Stimulated activated CD8-positive, alpha-beta memory T cell treated with anti-CD3 and anti-CD28 coated beads, Interleukin-2, amount 100 ng/mL, for 1 hour (primary cell): ENCODE data around the gene BEGAIN.

ENCODE experiments used
- DNase-seq, 2 donors: peaks; one replicate each; pipeline ENCODE4 v3.0.0-alpha.2; 2020; ENCODE audit warnings: low read depth in 2 of 2

Gene BEGAIN

GRCh38 chr14:100581228-100582145 is 5.7 kb downstream of the BEGAIN start:
- DNase-seq: no peak

GRCh38 chr14:100580316-100581227 is 6.6 kb downstream of the BEGAIN start:
- DNase-seq: no peak

GRCh38 chr14:100578552-100578951 is 8.7 kb downstream of the BEGAIN start:
- DNase-seq: no peak

DNA sequence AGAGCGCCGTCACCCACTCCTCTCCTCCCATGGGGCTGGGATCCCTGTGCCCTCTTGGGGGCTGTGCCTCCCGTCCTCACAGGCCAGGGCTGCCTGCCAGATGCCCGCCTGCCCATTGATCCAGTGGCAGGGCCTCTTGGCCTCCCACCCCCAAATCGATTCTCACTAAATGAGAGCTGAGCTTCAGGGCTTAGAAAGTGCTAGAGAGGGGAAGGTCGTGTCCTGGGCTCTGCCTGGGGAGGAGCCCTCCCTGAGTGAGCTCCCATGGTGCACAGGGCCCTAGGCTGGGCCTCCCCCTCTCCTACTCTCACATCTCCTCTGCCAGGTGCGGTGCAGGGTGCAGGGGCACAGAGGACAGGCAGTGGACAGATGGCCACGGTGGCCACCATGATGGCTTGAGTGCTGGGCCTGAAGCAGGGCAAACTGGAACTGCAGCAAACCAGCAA is 9.2 kb downstream of the BEGAIN start:
- DNase-seq: no peak

DNA sequence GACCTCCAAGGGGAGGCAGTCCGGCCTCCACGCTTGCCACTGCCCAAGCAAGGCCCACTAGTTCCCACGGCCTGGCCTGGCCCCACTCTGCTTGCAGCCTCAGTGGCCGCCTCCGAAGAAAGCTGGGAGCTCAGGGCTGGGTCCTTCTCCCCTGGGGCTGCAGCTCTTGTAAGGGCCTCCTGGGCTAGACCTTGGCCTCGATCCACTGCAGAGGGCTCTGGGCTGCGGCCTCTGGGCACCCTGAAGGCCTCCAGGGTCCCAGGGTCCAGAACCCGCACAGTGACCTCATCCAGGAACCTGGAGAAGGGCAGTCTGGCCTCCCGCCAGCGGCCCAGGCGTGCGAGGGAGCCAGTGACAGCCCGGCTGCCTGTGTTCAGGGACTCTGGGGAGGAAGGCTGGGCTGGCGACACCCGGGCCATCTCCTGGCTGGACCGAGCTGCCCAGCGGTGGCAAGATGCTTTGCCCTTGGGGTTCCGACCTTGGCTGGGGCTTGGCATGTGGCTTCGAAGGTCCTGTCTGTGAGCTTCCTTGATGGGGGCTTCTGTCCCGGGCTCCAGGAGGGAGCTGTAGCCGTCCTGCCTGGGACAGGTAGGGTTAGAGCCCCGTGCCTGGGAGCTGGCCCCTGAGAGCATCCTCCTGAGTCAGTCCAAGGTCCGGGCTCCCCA is 9.8 kb downstream of the BEGAIN start:
- no peak for DNase-seq

GRCh38 chr14:100576091-100577085 is 10.8 kb downstream of the BEGAIN start:
- no peak for DNase-seq

DNA sequence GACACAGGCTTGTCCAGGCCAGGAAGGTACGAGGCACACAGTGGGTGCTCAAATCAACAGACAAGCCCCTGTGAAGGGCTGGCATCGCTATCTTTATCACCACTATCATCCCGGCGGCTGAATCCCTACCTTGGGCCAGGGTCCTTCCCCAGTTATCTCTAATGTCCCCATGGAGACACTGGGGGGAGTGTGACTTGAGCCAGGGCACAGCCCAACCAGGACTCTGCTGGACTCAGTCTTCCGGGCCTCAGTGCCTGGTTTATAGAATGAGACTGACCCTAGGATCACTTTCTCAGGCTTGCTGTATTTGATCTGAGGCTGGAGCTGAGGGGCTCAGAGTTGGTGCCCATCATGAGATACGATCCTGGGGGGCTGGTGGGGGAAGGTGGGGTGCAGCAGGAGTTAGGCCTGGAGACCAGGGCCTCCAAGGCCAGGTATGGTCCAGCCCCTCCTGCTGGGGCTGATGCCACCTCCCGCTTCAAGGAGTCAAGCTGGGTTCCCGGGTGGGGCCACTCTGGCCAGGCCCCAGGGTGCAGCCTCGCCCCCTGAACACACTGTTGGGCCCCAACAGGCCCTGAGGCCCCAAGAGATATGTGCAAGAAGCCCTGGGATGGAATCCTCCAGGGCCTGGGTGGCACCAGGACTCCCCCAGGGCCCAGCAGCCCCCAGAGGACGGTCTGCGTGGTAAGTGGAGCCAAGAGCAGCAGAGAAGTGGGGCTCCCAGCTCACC is 11.8 kb downstream of the BEGAIN start:
- no peak for DNase-seq

DNA sequence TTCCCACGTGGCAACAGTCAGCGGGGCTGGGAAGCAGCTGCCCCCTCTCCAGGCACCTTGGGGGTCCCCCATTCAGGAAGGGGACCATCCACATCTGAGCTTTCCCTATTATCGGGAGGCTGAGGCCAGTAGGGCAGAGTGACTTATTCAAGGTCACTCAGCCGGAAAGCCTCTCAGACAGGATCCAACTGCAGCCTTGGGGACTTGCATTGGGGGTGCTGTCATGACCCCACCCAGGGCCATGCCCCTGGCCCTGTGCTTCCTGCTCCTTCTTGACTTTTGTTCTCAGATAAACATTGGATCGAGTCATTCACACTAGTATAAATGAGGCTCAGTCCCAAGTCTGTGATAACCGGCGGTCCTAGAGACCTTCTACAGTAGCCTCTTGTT is 12.6 kb downstream of the BEGAIN start:
- no peak for DNase-seq

- DNase-seq: no peak
Measured at GRCh38 chr14:100573757-100574641, 13.2 kb downstream of the BEGAIN start.

DNA sequence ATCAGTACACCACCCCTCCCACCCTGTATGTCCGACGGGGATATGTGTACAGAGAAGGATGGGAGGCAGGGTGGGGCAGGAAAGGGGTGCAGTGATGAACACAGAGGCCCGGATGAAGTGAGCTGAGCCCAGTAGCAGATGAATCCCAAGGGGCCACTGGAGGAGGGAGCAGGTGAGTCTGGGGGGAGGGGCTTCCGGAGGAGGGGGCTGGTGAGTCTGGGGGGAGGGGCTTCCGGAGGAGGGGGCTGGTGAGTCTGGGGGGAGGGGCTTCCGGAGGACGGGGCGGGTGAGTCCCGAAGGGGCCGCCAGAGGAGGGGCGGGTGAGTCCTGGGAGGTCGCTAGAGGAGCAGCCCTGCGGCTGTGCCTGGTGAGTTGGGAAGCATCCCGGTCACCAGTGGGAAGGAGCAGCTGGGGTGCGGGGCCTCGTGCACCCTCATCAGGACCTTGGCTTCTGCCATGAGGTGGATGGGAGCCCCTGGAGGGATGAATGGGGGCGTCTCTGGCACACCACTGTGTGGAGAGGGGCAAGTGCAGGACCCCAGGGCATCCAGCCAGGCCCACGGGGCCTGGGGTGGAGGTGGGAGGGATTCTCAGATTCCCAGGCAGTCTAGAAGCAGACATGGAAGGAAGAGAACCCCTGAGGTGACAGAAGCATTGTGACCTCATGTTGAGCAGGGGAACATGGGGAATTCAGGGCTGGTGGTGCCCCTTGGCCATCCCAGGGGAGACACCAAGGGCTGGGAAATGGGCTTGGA is 14.0 kb downstream of the BEGAIN start:
- no peak for DNase-seq

GRCh38 chr14:100572543-100572942 is 14.7 kb downstream of the BEGAIN start:
- no peak for DNase-seq

DNA sequence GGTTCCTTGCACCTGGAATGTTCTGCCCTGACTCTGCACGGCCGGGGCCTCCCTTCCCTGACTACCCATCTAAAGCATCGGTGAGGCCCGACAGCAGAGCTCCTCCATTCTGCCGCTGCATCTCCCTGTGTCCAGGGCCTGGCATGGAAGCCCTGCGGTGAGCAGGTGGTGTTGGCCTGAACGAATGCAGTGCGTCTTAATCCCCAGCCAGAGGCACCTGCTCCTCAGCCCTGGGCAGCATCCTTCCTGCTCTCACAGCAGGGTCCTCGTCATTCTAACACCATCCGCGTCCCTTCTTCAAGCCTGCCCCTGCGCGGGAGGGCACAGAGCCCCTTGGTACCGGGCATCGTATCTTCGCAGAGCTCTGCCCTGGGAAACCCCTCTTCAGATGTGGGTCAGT is 15.4 kb downstream of the BEGAIN start:
- no peak for DNase-seq

DNA sequence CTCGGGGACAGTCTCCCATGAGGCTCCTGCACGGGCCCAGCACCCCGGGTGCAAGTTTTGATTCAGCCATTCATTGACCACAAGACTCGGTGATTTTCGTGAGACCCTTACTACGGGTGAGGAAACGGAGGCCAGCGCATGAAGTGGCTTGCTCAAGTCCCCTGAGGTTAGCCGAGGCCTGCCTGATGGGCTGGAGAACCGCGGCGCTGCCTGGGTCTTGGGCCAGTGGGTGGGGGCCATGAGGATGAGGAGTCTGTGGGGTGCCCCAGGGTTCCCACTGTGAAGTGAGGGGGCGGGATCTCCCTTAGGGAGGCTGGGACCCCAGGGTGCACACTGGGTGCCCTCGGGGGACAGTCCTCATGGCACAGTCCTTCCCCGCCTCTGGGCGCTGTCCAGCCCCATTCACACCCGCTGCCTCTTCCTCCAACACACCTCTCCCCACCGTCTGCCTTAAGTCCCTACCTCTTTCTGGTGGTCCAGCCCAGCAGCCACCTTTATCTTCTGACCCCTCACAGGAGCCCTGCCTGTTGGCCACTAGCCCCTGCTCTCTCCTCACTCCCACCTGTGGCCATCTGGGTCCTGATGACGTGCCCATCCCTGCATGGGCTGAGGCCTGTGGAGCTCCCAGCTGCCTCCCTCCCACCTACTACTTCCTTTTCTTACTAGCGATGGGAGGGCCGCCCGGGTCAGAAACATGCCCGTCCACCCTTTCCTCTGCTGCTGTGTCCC is 16.3 kb downstream of the BEGAIN start:
- no peak for DNase-seq

DNA sequence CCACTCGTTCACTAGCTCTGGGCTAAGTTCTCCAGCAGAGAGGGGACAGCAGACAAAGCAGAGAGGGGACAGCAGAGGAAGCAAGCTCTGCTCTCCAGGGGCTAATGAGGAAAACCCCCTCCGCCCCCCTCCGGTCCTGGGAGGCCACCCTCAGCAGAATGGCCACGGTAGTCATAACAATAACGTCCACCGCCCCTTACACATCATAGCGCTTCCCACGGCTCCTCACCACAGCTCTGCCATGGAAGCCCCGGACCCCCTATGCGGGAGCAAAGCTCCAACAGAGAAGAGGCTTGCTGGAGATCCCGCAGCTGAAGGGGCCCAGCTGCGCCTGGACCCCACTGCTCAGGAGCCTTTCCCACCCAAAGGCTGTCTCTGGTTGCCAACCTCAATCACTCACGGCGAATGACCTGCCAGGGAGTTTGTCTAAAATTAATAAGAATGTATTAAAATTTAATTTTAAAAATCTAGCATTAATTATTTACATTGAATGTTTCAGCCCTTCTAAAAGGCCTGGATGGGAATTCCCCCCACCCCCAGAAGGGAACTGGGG is 17.4 kb downstream of the BEGAIN start:
- no peak for DNase-seq

GRCh38 chr14:100568998-100569733 is 18.1 kb downstream of the BEGAIN start:
- DNase-seq: no peak

- no peak for DNase-seq
Measured at GRCh38 chr14:100568164-100568997, 18.8 kb downstream of the BEGAIN start.
